Inflammatory macrophage treated with lipopolysaccharide for 4 hours (primary cell): ENCODE data around the gene CRACR2B.
A peak's percentile ranks its signal among the peaks of the same experiment; 100 is the strongest.

Experiments used
- DNase-seq: peaks from one replicate; pipeline ENCODE4 v3.0.0-alpha.2; 2020

The CRACR2B gene

DNA sequence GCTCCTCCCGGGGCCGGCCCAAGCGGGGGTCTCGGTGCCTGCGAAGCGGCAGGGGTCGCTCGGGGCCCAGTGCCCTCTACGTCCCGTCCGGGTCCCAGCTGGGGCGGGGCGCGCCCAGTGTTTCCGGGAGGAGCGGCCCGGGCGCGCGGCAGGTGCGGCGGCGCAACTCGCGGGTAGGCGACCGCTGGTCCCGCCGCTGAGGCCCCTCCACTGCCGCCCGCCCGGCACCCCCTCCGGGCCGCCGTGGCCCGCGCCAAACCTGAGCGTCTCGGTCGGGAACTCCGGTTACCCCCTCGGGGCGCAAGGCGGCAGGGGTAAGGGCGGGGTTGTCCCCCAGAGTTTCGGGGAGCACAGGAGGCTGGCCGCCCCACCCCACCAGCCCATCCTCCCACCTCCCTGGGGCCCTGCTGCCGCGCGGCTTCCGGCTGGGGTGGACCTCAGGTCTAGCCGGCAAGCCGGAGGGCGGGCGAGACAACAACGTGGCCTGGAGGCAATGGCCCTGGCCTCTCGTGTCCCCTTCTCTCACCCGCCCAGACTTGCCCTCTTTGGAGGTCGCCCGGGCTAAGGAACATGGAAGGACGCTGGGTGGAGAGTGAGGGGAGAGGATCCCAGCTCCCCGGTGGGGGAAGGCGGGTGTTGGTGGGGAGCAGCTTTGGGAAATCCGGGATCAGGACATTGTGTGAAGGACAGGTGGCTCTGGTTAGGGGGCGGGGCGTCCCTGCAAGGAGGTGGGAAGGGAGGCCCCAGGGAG lies 398 bp upstream of the CRACR2B start:
- DNase-seq, result no peak

DNA sequence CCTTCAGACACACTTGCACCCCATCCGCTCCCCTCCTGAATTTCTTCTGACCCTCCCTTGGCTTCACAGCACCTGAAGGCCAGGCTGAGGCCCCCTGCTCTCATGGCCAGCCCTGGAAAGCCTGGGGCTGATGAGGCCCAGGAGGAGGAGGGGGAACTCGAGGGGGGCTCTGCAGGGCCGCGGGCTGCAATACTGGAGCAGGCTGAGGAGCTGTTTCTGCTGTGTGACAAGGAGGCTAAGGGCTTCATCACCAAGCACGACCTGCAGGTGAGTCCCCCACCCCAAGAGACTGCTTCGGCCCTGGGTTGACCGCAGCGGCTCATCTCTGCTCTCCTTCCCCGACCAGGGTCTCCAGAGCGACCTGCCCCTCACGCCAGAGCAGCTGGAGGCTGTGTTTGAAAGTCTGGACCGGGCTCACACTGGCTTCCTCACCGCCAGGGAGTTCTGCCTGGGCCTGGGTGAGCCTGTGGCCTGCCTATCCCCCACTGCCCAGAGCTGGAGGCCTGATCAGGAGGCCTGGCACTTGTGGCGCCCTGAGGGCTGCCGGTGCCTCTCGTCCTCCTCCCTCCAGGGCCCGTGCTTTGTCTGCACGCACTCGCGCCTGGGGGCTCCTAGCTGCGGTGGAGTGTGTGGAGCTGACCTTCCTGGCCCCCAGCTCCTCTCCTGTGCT lies 922 bp downstream of the CRACR2B start:
- no peak for DNase-seq

DNA sequence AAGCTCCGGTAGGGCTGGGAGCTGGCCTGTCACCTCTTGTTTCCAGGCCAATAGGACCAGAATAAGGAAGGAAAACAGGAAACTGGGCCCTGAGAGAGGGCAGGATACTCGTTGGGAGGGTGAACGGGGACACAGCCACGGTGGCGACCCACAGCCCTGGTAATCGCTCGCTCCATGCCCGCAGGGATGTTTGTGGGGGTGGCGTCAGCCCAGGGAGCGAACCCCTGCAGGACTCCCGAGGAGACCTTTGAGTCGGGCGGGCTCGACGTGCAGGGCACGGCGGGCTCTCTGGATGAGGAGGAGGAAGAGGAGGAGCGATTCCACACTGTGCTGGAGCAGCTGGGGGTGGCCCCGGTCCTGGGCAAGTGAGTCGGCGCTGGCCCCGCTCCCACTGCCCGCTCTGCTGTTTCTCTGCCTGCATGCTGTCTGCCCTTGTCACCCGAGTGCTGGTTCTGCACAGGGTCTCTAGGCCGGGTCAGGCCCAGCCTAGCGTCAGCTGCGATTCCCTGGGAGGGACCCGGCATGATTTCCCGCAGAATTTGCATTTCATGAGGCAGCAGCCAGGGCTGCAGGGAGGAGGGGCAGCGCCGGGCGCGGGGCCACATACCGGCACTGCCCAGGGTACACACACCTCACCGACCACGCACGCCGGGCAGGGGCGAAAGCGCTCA lies 1.6 kb downstream of the CRACR2B start:
- DNase-seq, result no peak

DNA sequence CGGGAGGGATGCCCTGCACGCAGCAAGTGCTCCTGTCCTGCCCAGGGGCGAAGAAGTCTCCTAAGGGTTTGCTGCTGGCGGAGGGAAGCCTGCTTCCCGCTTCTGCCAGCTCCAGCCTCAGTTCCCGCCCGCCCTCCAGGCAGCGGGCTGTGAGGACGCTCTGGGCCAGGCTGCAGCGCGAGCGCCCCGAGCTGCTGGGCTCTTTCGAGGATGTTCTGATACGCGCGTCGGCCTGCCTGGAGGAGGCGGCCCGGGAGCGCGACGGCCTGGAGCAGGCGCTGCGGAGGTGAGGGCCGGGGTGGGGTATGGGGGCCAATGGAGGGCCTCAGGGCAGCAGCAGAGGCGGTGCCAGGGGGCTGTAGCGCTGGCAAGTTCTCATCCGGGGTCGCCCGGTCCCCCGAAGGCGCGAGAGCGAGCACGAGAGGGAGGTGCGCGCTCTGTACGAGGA lies 2.2 kb downstream of the CRACR2B start:
- no peak for DNase-seq

DNA sequence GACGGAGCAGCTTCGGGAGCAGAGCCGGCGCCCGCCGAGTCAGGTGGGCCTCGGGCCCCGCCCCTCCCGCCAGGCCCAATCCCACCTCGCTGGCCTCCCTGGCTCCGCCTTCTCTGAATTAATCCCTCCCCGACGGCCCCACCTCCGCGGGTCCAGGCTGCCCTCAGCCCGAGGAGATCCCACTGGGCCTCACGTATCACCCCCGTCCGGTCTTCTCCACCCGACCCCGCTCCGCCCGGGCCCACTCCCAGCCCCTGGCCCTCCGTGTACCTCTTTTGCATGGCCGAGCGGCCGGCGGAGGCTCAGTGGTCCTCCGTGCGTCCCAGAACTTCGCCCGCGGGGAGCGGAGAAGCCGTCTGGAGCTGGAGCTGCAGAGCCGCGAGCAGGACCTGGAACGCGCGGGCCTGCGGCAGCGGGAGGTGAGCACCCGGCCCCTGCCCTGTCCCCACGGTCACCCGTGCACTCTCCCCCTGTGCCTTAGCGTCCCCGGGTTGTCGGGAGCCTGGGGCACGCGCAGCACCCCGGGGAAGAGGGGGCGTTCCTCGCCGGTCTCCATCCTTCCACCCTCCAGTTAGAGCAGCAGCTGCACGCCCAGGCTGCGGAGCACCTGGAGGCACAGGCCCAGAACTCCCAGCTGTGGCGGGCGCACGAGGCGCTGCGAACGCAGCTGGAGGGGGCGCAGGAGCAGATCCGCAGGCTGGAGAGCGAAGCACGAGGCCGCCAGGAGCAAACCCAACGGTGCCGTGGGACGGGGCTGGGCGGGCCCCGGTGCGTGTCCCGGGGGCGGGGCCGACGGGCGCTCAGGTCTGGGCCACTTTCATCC lies 2.8 kb downstream of the CRACR2B start:
- DNase-seq, result no peak

DNA sequence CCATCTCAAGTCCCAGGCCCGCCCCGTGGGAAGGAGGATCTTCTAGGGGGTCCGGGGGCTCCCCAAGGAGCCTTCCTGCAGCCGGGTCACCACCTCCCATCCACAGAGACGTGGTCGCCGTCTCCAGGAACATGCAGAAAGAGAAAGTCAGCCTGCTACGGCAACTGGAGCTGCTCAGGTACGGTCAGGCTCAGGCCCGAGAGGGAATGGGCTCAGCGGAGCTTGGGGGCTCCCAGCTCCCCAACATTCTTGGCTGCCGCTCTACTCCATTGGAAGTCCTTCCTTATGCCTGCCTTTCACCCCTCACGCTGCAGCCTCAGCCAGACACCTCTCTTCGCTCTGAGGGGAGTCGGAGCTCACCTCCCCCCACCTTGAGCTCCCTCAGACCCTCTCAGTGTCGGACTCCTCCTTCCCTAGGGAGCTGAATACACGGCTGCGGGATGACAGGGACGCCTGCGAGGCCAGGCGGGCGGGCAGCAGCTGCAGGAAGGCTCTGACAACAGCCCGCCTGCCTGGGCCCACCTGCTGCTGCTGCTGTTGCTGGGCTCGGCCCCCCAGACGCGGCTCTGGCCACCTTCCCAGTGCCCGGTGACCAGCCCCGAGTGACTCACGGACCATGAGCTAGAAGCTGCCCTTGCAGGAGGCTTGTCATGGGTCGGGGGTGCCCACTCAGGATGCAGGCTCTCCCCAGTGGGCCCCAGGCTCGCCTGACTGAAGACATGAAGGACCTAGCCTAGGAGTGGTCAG lies 3.6 kb downstream of the CRACR2B start:
- no peak for DNase-seq

DNA sequence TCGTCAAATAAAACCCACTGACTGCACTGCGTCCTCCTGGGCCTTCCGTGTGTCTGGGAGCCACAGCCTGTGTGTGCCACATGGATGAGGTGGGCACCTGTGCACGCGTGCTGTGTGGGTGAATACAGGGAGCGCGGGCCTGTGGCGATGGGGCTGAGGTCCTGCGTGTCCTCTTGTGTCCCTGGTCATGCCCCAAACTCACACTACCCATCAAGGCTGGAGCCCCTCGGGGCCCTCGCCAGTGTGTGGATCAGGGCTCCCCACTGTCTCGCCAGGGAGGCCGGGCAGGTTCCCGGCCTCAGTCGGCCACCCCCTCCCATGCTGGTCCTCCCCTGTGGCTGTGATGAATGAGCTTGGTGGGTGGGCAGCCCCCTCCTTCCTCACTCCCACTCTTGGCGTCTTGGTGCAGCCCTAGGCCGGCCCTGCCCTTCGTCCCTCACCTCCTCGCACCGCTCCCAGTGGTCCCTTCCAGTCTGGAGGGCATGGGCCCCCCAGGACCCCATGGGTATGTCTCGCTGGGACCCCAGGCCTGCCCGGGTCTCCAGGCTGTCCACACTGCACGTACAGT lies 4.3 kb downstream of the CRACR2B start:
- no peak for DNase-seq

DNA sequence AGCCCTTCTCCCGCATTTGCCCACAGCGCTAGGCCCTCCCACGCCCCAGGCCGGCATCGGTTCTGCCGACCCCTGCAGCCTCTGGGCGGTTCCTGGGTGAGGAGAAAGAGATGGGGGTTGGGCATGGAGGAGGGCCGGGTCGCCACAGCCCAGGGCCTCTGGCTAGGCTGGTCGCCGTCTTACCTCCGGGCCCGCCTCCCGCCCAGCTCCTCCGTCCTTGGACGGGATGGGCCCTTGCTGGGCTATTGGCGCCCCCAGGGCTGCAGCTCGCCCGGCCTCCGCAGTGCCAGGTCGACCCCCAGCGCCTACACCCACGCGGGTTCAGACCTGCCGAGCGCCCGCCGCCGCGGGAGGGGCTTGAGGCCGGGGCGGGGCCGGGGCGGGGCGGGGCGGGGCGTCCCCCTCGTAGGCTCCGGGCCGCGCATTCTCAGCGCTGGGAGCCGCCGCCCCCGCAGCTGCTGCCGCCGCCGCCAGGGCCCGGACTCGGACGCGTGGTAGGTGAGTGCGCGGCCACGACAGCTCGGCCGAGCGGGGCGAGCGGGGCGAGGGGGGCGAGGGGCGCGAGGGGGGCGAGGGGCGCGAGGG lies 4.9 kb downstream of the CRACR2B start, which contains the start of gene CD151:
TSS of gene CD151 (plus strand) at position 424 of the 585 bp plus-strand sequence. CDS start 3,118 bp downstream, outside the sequence.
- DNase-seq, result peak; percentile 62

DNA sequence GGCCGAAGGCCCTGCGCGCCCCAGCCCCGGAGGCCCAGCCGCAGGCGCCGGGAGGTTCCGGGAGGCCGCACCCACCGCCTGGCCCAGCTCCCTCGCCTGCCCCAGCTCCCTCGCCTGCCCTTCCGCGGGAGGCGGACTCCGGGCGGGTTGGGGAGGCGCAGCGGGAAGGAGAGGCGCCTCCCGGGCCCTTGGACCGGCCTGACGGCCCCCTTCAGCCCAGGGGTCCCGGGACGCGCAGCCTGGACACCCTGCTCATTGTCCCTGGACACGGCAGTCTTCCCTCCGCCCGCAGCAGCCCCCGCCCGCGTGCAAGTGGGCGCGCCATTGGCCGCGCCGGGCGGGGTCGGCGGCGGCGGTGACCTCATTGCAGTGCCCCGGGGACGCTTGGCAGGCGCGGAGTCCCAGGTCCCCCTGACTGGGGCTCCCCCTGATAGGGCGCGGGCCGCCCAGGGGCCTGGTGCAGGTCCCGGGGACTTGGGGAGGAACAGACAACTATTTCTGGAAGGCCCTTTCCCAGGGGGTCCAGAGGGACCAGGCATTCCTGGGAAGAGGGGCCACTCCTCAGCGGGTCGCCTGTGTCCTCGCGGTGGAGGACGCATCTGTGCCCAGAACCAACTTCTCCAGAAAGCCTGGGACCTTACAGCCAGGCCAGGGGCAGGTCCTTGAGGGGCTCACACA lies 5.5 kb downstream of the CRACR2B start:
- peak; percentile 62 for DNase-seq

DNA sequence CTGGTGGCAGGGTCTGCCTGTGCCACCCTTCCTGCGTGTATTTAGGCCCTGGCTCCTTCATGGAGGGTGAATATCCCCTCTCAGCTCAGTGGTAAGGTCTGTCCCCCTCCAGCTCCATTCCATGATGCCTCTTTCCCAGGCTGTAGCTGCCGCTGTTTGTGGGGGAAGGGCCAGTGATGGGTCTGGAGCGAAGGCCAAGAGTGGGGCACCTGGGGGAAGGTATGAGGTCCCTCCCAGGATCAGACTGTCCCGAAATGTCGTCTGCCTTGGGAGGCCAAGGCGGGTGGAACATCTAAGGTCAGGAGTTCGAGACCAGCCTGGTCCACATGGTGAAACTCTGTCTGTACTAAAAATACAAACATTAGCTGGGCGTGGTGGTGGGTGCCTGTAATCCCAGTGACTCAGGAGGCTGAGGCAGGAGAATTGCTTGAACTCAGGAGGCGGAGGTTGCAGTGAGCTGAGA lies 6.2 kb downstream of the CRACR2B start:
- DNase-seq, result no peak

DNA sequence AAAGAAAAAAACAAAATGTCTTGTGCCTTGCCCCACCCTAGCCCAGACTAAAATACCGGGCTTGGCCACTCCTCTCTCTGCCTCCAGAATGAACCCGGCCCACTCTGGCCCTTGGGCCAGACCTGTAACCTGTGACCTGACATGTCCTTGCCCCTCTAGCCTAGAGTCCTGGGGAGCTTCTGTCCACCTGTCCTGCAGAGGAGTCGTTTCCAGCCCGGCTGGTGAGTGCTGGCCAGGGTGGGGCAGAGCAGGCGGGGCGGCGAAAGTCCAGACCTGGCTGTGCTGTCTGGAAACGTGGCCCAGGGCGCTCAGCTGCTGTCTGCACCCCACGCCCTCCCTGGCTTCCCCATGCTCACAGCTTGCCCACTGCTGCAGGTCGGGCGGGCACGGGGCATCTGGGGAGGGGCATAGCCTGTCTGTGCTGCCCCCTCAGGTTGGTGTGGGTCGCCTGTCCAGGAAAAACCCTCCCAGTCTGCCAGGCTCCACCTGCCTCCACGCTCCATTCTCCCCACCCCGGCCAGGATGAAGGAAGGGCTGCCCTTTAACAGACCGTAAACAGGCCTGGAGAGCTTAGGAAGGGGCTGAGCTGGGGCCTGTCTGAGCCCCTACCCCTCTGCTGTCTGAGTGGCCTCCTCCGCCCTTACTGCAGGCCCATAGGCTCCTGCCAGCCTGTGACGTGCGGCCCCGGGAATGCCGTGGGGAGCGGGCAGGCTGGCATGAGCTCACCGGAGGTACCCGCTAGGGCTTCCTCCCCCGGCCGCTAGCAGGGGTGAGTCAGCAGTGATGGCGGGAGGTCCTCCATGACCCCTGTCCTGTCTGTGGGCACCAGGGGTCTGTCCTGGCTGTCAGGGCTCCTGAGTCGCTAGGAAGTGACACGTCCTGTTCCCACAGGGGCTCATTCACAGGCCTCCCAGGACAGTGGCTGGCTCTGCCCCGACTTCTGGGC lies 6.9 kb downstream of the CRACR2B start:
- peak; percentile 49 for DNase-seq

DNA sequence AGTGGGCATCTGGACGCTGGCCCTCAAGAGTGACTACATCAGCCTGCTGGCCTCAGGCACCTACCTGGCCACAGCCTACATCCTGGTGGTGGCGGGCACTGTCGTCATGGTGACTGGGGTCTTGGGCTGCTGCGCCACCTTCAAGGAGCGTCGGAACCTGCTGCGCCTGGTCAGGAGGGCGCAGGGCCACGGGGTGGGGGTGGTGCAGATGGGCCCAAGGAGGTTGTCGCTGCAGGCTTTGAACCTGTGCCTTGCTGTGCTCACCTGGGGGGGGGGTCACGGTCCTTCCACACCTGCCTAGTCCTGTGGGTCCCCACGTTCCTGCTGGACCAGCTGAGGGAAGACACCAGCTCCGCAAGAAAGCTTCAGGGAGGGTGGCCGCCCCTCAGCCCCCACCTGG lies 8.6 kb downstream of the CRACR2B start:
- no peak for DNase-seq

DNA sequence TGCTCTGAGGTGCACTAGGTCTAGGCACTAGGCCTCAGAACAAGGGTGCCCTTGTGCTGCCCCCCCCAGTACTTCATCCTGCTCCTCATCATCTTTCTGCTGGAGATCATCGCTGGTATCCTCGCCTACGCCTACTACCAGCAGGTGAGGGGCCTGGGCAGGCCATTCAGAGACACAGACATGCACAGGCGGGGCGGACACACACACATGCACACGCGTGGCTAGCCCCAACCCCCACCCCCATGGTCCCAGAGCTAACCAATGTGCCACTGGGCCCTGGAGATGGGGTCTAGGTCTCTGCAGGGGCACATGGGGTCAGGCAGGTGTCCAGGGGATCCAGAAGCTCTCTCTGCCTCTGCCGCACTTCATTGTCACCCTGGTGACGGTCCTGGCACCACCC lies 9.0 kb downstream of the CRACR2B start:
- no peak for DNase-seq

DNA sequence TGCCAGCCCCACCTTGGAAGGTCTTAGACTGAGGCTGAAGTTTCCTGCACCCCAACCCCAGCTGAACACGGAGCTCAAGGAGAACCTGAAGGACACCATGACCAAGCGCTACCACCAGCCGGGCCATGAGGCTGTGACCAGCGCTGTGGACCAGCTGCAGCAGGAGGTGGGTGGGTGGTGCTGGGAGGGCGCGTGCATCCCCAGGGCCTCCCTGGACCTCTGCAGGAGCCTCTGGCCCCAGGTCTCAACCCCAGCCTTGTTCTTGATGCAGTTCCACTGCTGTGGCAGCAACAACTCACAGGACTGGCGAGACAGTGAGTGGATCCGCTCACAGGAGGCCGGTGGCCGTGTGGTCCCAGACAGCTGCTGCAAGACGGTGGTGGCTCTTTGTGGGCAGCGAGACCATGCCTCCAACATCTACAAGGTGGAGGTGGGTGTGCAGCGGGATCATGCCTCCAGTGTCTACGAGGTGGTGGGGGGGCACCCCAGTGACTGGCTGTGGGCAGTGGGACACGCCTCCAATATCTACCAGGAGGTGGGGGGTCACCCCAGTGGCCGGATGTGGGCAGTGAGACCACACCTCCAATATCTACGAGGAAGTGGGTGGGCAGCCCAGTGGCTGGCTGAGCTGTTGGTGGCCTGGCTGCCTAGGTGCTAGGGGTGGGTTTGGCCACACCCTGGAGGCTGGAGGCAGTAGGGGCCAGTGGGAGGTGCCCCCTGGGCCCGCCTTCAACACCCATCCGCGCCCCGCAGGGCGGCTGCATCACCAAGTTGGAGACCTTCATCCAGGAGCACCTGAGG lies 9.7 kb downstream of the CRACR2B start:
- no peak for DNase-seq

DNA sequence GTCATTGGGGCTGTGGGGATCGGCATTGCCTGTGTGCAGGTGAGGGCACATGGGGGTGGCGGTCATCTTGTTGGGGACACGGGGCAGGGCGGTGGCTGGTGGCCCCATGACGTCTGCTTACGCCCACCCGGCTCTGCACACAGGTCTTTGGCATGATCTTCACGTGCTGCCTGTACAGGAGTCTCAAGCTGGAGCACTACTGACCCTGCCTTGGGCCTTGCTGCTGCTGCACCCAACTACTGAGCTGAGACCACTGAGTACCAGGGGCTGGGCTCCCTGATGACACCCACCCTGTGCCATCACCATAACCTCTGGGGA lies 10.2 kb downstream of the CRACR2B start:
- DNase-seq, result no peak

DNA sequence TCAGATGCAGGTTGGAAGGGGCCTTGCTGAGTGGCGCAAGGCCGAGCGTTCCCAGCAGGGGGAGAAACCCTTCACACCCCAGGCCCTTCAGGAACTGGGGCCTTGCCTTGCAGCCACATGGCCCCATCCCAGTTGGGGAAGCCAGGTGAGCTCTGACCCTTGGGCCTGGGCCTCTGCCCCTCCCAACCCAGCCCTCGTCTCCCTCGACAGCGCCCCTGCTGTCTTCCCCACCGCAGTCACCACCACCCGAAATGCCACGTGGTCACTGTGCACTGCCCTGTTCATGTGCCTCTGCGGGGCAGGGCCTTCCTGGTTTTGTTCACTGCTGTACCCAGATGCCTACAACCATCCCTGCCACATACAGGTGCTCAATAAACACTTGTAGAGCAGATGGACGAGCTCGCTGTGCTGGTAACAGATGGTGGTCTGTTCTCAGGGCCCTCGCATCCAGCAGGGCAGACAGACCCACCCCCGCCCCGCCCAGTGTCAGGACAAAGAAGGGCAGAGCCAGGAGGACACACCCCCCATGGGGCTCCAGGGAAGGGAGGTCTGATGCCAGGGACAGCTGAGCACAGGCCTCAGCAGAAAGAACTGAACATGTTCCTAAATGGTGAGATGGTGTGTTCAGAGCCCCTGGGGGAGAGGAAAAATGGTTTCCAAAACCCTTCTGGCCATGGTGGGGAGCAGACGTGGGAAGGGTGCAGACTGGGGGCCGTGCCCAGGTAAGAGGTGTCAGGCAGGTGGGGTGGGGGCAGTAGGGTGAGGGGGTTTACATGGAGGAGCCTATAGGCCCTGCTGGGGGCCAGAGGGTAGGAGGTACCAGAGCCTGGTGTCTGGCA lies 10.9 kb downstream of the CRACR2B start:
- no peak for DNase-seq

DNA sequence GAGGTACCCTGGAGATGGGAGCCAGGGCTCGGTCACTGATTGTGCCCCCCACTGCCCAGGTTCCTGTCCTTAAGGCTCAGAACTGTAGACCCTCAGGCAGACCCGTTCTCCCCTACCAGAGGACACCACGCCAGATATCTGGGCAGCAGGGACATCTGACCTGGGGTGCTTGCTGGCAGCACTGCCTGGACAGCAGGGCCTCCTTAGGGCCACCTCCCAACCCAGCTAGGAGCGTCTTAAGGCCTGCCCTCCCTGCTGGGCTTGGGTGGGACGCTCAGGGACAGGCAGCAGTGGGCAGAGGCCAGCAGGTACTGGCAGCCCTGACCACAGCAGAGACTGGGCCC lies 11.5 kb downstream of the CRACR2B start:
- DNase-seq, result no peak
